GM19099 (cell line): ENCODE results near the gene ASB13.

ENCODE experiments used
- POLR2A ChIP-seq: IDR thresholded peaks from 3 replicates; pipeline ENCODE4 v1.6.1; 2011; ENCODE audit warnings: low read depth; ENCODE audit not compliant: insufficient read length; ENCODE audit errors: extremely low read depth

The ASB13 gene

GRCh38 chr10:5645375-5645774 lies 21.0 kb downstream of the ASB13 start:
- no peak for TF ChIP-seq POLR2A

GRCh38 chr10:5644930-5645329 lies 21.5 kb downstream of the ASB13 start:
- TF ChIP-seq POLR2A, result no peak

- TF ChIP-seq POLR2A, result no peak
Measured at GRCh38 chr10:5643346-5644067, 22.9 kb downstream of the ASB13 start.

GRCh38 chr10:5641501-5641900 lies 24.9 kb downstream of the ASB13 start:
- no peak for TF ChIP-seq POLR2A

GRCh38 chr10:5640501-5640900 lies 25.9 kb downstream of the ASB13 start:
- no peak for TF ChIP-seq POLR2A

GRCh38 chr10:5640036-5640435 lies 26.4 kb downstream of the ASB13 start:
- TF ChIP-seq POLR2A, result no peak

- TF ChIP-seq POLR2A, result no peak
Measured at GRCh38 chr10:5639066-5639465, 27.3 kb downstream of the ASB13 start.

GRCh38 chr10:5638494-5638893 lies 27.9 kb downstream of the ASB13 start:
- no peak for TF ChIP-seq POLR2A

- TF ChIP-seq POLR2A, result no peak
Measured at GRCh38 chr10:5634918-5635317, 31.5 kb downstream of the ASB13 start.

GRCh38 chr10:5633166-5633749 lies 33.1 kb downstream of the ASB13 start:
- no peak for TF ChIP-seq POLR2A

GRCh38 chr10:5632446-5632845 lies 33.9 kb downstream of the ASB13 start:
- no peak for TF ChIP-seq POLR2A

GRCh38 chr10:5631936-5632335 lies 34.5 kb downstream of the ASB13 start:
- TF ChIP-seq POLR2A, result no peak

GRCh38 chr10:5630112-5630436 lies 36.3 kb downstream of the ASB13 start:
- no peak for TF ChIP-seq POLR2A

- no peak for TF ChIP-seq POLR2A
Measured at GRCh38 chr10:5629303-5630111, 36.9 kb downstream of the ASB13 start.

GRCh38 chr10:5628451-5629302 lies 37.7 kb downstream of the ASB13 start:
- TF ChIP-seq POLR2A, result no peak
